NCI-H1694 (cell line): ENCODE data around the gene SPAG16.

ENCODE experiments used
- DNase-seq: peaks from one replicate; lab custom pipeline; 2025; lab: John Stamatoyannopoulos, UW

SPAG16 gene

DNA sequence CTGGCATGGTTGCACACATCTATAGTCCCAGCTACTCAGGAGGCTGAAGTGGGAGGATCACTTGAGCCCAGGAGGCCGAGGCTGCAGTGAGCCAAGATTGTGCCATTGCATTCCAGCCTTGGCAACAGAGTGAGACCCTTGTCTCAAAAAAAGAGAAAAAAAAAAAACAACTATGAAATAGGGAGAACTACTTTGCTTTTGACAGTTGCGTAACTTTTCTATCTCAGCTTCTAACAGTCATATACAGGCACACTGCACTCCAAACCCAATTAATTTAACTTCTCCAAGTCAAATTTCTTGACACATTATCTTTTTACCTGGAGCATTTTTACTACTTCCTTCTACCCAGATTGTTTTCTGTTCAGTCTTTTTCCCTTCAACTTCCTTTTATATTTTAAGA lies 1102.5 kb downstream of the SPAG16 start:
- no peak for DNase-seq

GRCh38 chr2:214389334-214389733 lies 1105.1 kb downstream of the SPAG16 start:
- DNase-seq, result no peak

DNA sequence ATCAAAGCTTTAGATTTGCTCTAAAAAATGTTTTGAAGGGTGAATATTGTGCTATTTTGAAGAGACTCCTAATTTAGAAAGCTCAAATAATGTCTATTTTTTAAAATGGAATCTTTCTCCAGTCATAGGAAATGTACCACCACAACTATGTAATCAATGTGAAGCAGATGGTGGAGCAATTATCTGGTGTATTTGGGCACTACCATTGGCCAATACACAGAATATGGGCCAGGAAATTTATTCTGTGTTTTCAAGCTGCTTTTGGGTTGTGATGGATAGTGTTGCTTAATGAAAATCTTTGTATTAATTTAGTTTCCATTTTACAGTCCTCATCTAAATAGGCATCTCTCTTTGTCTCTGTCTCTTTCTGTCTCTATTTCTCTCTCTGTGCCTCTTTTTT lies 1109.5 kb downstream of the SPAG16 start:
- DNase-seq, result peak; percentile 25

DNA sequence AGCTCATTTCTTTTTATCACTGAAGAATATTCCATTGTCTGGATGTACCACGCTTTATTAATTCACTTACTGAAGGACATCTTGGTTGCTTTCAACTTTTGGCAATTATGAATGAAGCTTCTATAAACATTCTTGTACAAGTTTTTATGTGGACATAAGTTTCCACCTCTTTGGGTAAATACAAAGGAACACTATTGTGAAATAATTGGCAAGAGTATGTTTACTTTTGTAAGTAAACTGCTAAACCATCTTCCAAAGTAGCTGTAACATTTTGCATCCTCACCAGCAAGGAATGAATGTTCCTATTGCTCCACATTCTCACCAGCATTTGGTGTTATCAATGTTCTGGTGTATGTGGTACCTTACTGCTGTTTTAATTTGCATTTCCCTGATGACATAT lies 1110.8 kb downstream of the SPAG16 start:
- no peak for DNase-seq

DNA sequence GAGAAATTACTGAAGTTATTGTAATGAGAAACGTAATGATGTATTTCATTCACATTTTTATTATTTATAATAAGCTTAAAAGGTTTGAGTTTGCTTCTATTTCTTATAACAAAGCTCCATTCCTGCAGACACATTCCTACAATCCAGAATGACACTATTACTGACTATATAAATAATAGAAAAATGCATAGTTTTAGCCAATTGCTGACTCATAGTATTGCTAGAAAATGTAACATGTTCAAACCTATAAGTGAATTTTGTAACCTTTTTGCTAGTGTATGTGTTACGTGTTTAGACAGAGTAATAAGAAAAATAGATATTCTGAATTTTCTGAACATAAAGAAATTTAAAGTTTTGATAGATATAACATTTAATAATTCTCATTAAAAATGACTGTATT lies 1117.3 kb downstream of the SPAG16 start:
- DNase-seq, result no peak

- peak; percentile 62 for DNase-seq
Observed at GRCh38 chr2:214410128-214410775, 1126.0 kb downstream of the SPAG16 start.

- DNase-seq, result peak; percentile 76
Observed at GRCh38 chr2:214410918-214411554, 1126.8 kb downstream of the SPAG16 start, which contains the start of gene VWC2L. Gene VWC2L (plus strand): TSS chr2:214411054. CDS start chr2:214414194, 3,140 bp downstream.

- DNase-seq, result no peak
Observed at GRCh38 chr2:214412679-214413078, 1128.4 kb downstream of the SPAG16 start.

DNA sequence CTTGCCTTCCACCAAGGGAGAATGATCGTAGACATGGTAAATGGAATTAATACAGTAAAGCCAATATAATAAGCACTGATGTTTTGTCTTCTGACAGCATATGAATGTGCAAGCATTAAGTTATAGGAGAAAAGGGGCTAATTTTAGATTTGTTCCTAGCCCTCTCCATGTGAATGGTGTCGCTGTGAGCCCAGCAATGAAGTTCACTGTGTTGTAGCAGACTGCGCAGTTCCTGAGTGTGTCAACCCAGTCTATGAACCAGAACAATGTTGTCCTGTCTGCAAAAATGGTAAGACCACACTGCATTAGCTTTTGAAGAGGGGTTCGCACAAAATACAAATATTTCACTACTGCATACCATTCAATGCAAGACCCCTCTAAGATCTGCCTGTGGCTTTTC lies 1152.2 kb downstream of the SPAG16 start:
- DNase-seq, result no peak

DNA sequence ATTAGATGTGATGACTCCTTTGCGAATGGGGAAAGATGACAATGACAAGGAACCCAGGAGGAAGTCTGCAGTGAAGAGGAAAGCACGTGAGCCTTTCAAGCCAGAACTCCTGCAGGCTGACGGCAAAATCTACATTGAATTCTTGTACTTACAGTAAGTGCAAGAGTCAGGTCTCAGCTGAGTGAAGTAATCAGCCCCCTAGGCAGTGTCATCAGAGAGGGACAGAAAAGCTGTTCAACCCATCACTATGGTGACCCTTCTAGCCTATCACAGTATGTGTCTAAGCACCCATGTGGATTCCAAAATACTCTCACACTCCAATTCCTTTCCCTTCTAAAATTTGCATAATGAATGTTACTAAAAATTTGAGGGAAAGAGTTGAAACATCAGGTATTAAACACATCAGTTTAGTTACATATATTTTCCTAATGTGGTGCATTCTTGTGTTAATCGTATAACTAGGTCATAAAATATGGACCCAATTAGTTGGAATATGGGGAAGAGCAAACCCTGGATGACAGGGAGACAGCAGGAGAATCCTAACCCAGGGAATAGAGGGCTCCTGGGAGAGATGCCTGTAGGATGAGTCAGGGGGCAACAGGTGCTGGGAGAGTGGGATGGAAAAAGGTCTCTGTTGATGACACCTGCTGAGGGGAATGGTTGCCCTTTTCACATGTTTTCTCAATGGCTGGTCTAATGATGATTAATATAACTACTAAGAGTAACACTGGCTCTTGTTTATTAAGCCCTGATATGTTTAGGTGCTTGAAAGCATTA lies 1166.0 kb downstream of the SPAG16 start:
- no peak for DNase-seq

- no peak for DNase-seq
Observed at GRCh38 chr2:214451516-214452275, 1167.4 kb downstream of the SPAG16 start.
